ENCODE data around the gene AIRE.
"Not testable (repeated sequence)": the region's sequence is repeated elsewhere in the genome, so short reads cannot be mapped to it uniquely, and the experiment has no call there.

AIRE gene

GRCh38 chr21:44285138-44285992 is at the start of gene AIRE:
Gene AIRE (plus strand): TSS chr21:44285876. CDS start chr21:44286007, 131 bp downstream.
- TF ChIP-seq EGR1 (IDR thresholded peaks at IDR 0.05) (no peak), CREB1 (IDR thresholded peaks at IDR 0.05; ENCODE audit: low read depth) (no peak), TEAD4 (IDR thresholded peaks at IDR 0.05) (no peak), ZBTB7A (IDR thresholded peaks at IDR 0.05; ENCODE audit: low read depth) (no peak)

- not testable (repeated sequence) for TF ChIP-seq EP300 (IDR thresholded peaks at IDR 0.05; ENCODE audit: borderline replicate concordance); REST (IDR thresholded peaks at IDR 0.05; ENCODE audit: low read depth); USF1 (IDR thresholded peaks at IDR 0.05)
These were observed 44.8 kb upstream of the AIRE start, which contains the start of gene ICOSLG for GRCh38 chr21:44240842-44241241. Gene ICOSLG (minus strand): TSS chr21:44240943. CDS start chr21:44240817, 126 bp downstream.

GRCh38 chr21:44253832-44254710 is 31.6 kb upstream of the AIRE start:
- TF ChIP-seq TEAD4 (IDR thresholded peaks at IDR 0.05) (no peak), CEBPB (IDR thresholded peaks at IDR 0.05) (no peak), REST (IDR thresholded peaks at IDR 0.05; ENCODE audit: low read depth) (peak; percentile 16; the same call in 1 of the 2 replicates), YY1 (IDR thresholded peaks at IDR 0.05; ENCODE audit: low read depth) (no peak), USF1 (IDR thresholded peaks at IDR 0.05) (no peak), CREB1 (IDR thresholded peaks at IDR 0.05; ENCODE audit: low read depth) (no peak), NFIC (IDR thresholded peaks at IDR 0.05) (no peak)

GRCh38 chr21:44255511-44255981 is 30.1 kb upstream of the AIRE start:
- TF ChIP-seq RAD21 (IDR thresholded peaks at IDR 0.05; ENCODE audit: low read depth) (no peak), USF1 (IDR thresholded peaks at IDR 0.05) (no peak), REST (IDR thresholded peaks at IDR 0.05; ENCODE audit: low read depth) (no peak), YY1 (IDR thresholded peaks at IDR 0.05; ENCODE audit: low read depth) (no peak), TCF12 (IDR thresholded peaks at IDR 0.05; ENCODE audit: low read depth) (no peak), TEAD4 (IDR thresholded peaks at IDR 0.05) (no peak), TAF1 (IDR thresholded peaks at IDR 0.05; ENCODE audit: low read depth) (no peak), CEBPB (IDR thresholded peaks at IDR 0.05) (no peak), MAX (IDR thresholded peaks at IDR 0.05) (no peak), CREB1 (IDR thresholded peaks at IDR 0.05; ENCODE audit: low read depth) (no peak), FOXM1 (IDR thresholded peaks at IDR 0.05; ENCODE audit: borderline replicate concordance, low read depth) (no peak), EP300 (IDR thresholded peaks at IDR 0.05; ENCODE audit: borderline replicate concordance) (no peak), ZBTB7A (IDR thresholded peaks at IDR 0.05; ENCODE audit: low read depth) (no peak), NFIC (IDR thresholded peaks at IDR 0.05) (no peak), EGR1 (IDR thresholded peaks at IDR 0.05) (no peak)
